Tibial nerve (tissue), 3 donors: ENCODE measurements around the gene GRPEL2.
"Not testable (repeated sequence)": the region's sequence is repeated elsewhere in the genome, so short reads cannot be mapped to it uniquely, and the experiment has no call there.

ENCODE experiments used
- POLR2A ChIP-seq, 2 donors: fragments of 450-650 bp; IDR thresholded peaks; one replicate each; pipeline ENCODE4 v1.6.1; 2017; ENCODE audit warnings: antibody characterized with exemption in 2 of 2, mild to moderate bottlenecking in 2 of 2, moderate library complexity in 2 of 2
- TF ChIP-seq, protein P1 (sequence below), 5 experiments: fragments of 200-600 bp in 3 of 5; fragments of 450-650 bp in 2 of 5; sonication (generic) in 3 of 5; IDR thresholded peaks; one replicate each; pipeline ENCODE4 v1.5.1; 2016 to 2019; ENCODE audit warnings: antibody characterized with exemption in 5 of 5, mild to moderate bottlenecking in 3 of 5, moderate library complexity in 2 of 5

GRCh38 chr5:149391076-149391475 lies 45.8 kb downstream of the GRPEL2 start:
- TF ChIP-seq, protein P1, sequence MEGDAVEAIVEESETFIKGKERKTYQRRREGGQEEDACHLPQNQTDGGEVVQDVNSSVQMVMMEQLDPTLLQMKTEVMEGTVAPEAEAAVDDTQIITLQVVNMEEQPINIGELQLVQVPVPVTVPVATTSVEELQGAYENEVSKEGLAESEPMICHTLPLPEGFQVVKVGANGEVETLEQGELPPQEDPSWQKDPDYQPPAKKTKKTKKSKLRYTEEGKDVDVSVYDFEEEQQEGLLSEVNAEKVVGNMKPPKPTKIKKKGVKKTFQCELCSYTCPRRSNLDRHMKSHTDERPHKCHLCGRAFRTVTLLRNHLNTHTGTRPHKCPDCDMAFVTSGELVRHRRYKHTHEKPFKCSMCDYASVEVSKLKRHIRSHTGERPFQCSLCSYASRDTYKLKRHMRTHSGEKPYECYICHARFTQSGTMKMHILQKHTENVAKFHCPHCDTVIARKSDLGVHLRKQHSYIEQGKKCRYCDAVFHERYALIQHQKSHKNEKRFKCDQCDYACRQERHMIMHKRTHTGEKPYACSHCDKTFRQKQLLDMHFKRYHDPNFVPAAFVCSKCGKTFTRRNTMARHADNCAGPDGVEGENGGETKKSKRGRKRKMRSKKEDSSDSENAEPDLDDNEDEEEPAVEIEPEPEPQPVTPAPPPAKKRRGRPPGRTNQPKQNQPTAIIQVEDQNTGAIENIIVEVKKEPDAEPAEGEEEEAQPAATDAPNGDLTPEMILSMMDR (IDR thresholded peaks at IDR 0.05), result not testable (repeated sequence)
- TF ChIP-seq POLR2A (IDR thresholded peaks at IDR 0.05), result not testable (repeated sequence)
